ENCODE results near the gene PTPRN2.

GRCh38 chr7:158589653-158590052 is 2.0 kb upstream of the PTPRN2 start:
- TF ChIP-seq SUZ12 (IDR thresholded peaks at IDR 0.05) (no peak), FOXA1 (IDR thresholded peaks at IDR 0.05) (no peak), FOXM1 (IDR thresholded peaks at IDR 0.05; ENCODE audit: borderline replicate concordance) (no peak), PKNOX1 (IDR thresholded peaks at IDR 0.05) (no peak), ELF4 (IDR thresholded peaks at IDR 0.05) (no peak), NFRKB (IDR thresholded peaks at IDR 0.05) (no peak), BHLHE40 (IDR thresholded peaks at IDR 0.05; ENCODE audit: borderline replicate concordance) (no peak), SP1 (IDR thresholded peaks at IDR 0.05) (no peak), L3MBTL2 (conservative IDR thresholded peaks at IDR 0.05) (no peak), ARNT (IDR thresholded peaks at IDR 0.05) (no peak), LEF1 (IDR thresholded peaks at IDR 0.05; ENCODE audit: borderline replicate concordance) (no peak), FOXK2 (IDR thresholded peaks at IDR 0.05) (no peak), ZNF384 (IDR thresholded peaks at IDR 0.05) (no peak)
